ENCODE measurements around the gene ASB1. TPM values are rescaled to one million over a fixed set of nuclear protein-coding genes. Genes with fewer than 3 reads are reported as not detected.
"Not testable (repeated sequence)": the region's sequence is repeated elsewhere in the genome, so short reads cannot be mapped to it uniquely, and the experiment has no call there.

ASB1 gene
- total RNA-seq, 1 donor from 2014 or later: 35.2 TPM

DNA sequence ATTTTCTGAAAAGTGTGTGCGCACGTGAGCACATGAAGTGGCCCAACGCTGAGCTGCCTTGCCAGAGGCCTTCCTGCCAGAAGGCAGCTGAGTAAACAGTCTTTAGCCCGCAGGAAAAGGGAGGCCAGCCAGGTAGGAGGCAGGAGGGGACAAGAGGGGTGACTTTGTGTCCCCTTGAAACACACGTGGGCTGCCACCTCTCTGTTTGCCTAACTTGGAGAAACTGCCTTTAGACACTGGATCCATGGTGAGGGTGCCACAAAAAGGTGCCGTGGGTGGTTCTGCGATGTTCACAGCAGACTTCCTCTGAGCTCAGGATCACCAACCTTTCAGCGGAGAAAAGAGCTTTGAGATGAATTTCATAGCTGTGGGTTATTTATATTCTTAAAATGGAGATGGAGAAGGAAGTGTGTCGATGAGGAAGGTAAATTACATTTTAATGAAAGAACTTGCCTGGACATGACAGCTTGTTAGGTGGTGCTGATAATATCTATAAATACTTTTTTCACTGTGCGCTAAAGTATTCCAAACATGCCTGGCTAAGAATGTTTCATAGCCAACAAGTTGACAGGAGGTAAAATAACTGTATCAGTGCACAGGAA, 36.6 kb upstream of the ASB1 start:
- intact Hi-C loops (cut with micrococcal nuclease): no loop called here
- Mint-ChIP-seq H3K27ac (no peak overlapping the region), H3K4me1 (ENCODE audit: low read depth) (no peaks in the 10 kb centered on the region), H3K4me3 (no peak overlapping the region), H3K36me3 (ENCODE audit: low read depth) (no peaks in the 10 kb centered on the region), H3K9me3 (no peaks in the 10 kb centered on the region), H3K27me3 (ENCODE audit: insufficient read depth) (no peaks in the 10 kb centered on the region)
- DNase-seq (ENCODE audit: low spot score): no peak

DNA sequence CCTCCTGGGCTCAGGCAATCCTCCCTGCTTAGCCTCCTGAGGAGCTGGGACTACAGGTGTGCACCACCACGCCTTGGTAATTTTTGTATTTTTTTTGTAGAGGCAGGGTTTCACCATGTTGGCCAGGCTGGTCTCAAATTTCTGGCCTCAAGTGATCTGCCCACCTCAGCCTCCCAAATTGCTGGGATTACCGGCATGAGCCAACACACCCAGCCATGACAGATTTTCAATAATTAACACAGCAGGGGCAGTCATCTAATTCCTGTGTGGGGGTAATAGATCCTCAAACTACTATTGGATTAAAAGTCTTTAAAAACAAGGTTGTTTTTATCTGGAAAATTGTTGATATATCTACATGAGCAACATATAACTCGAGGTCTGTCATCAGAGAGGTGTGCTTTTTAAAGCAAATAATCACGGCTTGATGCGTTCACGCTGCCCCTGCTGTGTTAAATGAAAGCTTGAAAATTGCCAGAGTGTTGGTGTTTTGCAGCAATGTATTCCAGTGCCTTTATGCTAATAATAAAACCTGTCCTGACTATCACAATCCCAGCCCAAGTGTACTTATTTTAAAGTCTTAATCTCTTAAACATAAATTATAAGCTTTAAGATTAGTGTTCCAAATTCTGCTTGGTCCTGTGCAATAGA, 35.6 kb upstream of the ASB1 start:
- H3K36me3 Mint-ChIP-seq (ENCODE audit: low read depth): no peaks in the 10 kb centered on the region
- H3K4me3 Mint-ChIP-seq: no peak overlapping the region
- H3K27me3 Mint-ChIP-seq (ENCODE audit: insufficient read depth): no peaks in the 10 kb centered on the region
- no peak for DNase-seq (ENCODE audit: low spot score)
- no peaks in the 10 kb centered on the region for H3K9me3 Mint-ChIP-seq
- H3K4me1 Mint-ChIP-seq (ENCODE audit: low read depth): no peaks in the 10 kb centered on the region
- H3K27ac Mint-ChIP-seq: no peak overlapping the region
- intact Hi-C loops (cut with micrococcal nuclease): no loop called here

DNA sequence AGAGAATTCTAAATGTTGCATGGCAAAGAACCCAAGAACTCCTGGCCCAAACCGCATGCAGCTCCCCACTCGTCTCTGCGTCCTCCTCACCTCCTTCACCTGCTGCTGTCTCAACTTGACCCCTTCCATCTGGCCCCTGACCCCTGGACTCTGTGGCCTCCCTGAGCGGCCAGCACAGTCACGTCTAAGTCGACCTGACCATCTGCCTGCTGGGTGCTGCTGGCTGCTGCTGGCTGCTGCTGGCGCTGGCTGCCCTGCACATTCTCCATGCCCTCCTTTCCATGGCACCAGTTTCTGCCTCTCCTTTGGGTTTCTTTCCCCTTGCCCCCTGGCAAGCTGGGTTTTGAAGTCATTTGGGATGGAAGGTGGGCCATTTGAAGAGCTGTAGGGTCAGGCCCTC, 30.1 kb upstream of the ASB1 start:
- H3K27ac Mint-ChIP-seq: no peak overlapping the region
- no peaks in the 10 kb centered on the region for H3K27me3 Mint-ChIP-seq (ENCODE audit: insufficient read depth)
- no peaks in the 10 kb centered on the region for H3K36me3 Mint-ChIP-seq (ENCODE audit: low read depth)
- no peaks in the 10 kb centered on the region for H3K4me1 Mint-ChIP-seq (ENCODE audit: low read depth)
- H3K4me3 Mint-ChIP-seq: no peak overlapping the region
- no peaks in the 10 kb centered on the region for H3K9me3 Mint-ChIP-seq
- no peak for DNase-seq (ENCODE audit: low spot score)
- intact Hi-C loops (cut with micrococcal nuclease): no loop called here

DNA sequence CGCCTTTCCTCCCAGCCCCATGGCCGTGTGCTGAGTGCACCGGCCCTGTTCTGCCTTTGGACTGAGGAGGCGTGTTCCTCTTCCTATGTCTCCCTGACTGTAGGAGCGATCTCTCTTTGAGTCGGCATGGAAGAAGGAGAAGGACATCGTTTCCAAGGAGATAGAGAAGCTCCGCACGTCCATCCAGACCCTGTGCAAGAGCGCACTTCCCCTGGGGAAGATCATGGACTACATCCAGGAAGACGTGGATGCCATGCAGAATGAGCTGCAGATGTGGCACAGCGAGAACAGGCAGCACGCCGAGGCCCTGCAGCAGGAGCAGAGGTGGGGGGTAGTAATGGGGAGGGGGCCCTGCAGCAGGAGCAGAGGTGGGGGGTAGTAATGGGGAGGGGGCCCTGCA, 29.4 kb upstream of the ASB1 start:
- no peak overlapping the region for H3K4me3 Mint-ChIP-seq
- no peak overlapping the region for H3K27ac Mint-ChIP-seq
- H3K27me3 Mint-ChIP-seq (ENCODE audit: insufficient read depth): no peaks in the 10 kb centered on the region
- H3K36me3 Mint-ChIP-seq (ENCODE audit: low read depth): no peaks in the 10 kb centered on the region
- no peaks in the 10 kb centered on the region for H3K9me3 Mint-ChIP-seq
- H3K4me1 Mint-ChIP-seq (ENCODE audit: low read depth): no peaks in the 10 kb centered on the region
- no peak for DNase-seq (ENCODE audit: low spot score)
- intact Hi-C loops (cut with micrococcal nuclease): no loop called here

DNA sequence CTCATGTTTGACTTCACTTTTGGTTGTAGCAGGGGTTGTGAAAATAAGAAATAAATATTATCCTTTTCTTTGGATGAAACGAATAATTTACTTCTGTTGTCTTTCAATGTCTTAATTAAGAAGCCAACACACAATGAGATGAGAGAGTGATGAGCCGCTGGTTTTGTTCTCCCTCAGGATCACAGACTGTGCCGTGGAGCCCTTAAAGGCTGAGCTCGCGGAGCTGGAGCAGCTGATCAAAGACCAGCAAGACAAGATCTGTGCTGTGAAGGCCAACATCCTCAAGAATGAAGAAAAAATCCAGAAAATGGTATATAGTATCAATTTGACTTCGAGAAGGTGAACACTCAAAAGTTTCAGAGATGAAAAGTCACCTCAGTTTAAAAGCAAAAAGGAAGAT, 28.1 kb upstream of the ASB1 start:
- no peaks in the 10 kb centered on the region for H3K9me3 Mint-ChIP-seq
- no peaks in the 10 kb centered on the region for H3K36me3 Mint-ChIP-seq (ENCODE audit: low read depth)
- H3K4me1 Mint-ChIP-seq (ENCODE audit: low read depth): no peaks in the 10 kb centered on the region
- intact Hi-C loops (cut with micrococcal nuclease): no loop called here
- H3K27ac Mint-ChIP-seq: no peak overlapping the region
- H3K27me3 Mint-ChIP-seq (ENCODE audit: insufficient read depth): no peaks in the 10 kb centered on the region
- no peak overlapping the region for H3K4me3 Mint-ChIP-seq
- no peak for DNase-seq (ENCODE audit: low spot score)

DNA sequence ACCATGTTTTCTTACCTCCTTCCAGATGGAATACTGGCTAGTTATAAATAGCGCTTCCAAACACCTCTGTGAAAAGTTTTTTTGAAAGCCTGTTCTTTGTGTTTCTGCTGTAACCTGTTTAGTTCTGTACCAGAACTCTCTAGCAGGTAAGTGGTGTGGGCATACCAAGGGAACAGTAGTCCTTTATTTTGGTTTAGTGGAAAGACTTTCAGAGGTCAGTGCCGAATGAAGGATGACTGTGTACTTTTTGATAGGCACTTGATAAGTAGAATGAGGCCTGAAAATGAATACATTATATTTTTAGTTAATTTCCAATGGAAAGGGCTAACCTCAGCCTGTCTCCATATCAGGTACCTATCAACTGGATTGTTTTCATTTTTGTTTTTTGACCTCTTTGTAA, 27.6 kb upstream of the ASB1 start:
- Mint-ChIP-seq H3K27me3 (ENCODE audit: insufficient read depth) (no peaks in the 10 kb centered on the region), H3K9me3 (no peaks in the 10 kb centered on the region), H3K36me3 (ENCODE audit: low read depth) (no peaks in the 10 kb centered on the region), H3K4me1 (ENCODE audit: low read depth) (no peaks in the 10 kb centered on the region), H3K27ac (no peak overlapping the region), H3K4me3 (no peak overlapping the region)
- intact Hi-C loops (cut with micrococcal nuclease): no loop called here
- no peak for DNase-seq (ENCODE audit: low spot score)

DNA sequence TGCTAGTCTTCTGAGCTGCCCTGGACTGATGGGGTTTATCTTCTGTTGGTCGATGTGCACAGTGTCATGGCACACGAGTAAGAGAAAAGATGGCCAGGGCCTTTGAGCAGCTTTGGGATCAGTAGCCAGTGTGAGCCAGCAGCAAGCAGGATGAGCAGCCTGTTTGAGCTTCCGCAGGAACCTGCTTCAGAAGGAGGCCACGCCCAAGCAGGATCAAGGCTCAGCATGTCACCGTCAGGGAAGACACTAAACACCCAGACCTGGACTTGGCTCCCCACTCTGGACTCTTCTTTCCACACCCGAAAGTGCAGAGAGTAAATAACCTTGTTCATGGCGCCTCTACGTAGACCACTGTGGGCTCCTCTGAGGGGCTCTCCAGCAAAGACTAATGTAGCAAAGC, 25.2 kb upstream of the ASB1 start:
- Mint-ChIP-seq H3K9me3 (no peaks in the 10 kb centered on the region), H3K27ac (no peak overlapping the region), H3K4me1 (ENCODE audit: low read depth) (no peaks in the 10 kb centered on the region), H3K36me3 (ENCODE audit: low read depth) (no peaks in the 10 kb centered on the region), H3K4me3 (no peak overlapping the region), H3K27me3 (ENCODE audit: insufficient read depth) (no peaks in the 10 kb centered on the region)
- no peak for DNase-seq (ENCODE audit: low spot score)
- intact Hi-C loops (cut with micrococcal nuclease): no loop called here

DNA sequence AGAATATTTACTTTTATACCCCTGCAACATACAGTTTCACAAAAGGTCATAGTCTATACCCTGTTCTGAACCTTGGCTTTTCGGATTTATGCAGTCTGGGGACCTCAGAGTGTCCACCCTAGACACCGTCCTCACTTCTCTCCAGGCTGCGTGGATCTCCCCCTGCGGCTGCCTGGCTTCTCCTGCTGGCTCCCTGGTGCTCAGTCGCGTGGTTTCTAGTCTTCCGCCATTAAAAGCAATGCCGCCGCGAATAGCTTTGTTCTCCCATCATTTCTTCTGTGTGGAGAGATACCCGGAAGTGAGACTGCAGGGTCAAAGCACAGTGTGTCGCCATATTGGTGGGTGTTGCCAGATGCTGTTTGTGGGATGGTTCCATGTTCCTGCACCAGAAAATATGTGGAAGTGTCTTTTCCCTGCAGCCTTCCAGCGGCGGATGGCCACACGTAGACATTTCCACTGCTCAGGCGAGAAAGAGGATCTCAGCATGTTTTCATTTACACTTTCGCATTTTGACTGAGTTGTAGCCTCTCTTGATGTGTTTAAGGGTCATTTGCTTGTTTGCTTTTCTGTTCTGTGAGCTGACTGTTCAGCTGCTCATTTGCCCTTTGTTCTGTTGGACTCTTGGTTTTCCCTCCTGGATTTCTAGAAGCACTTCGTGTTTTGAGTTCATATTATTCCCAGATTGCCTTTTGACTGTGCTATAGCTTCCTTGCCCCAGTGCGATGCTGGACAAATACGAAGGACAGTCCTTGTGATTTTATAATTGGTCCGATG, 22.9 kb upstream of the ASB1 start:
- no peaks in the 10 kb centered on the region for H3K4me1 Mint-ChIP-seq (ENCODE audit: low read depth)

DNA sequence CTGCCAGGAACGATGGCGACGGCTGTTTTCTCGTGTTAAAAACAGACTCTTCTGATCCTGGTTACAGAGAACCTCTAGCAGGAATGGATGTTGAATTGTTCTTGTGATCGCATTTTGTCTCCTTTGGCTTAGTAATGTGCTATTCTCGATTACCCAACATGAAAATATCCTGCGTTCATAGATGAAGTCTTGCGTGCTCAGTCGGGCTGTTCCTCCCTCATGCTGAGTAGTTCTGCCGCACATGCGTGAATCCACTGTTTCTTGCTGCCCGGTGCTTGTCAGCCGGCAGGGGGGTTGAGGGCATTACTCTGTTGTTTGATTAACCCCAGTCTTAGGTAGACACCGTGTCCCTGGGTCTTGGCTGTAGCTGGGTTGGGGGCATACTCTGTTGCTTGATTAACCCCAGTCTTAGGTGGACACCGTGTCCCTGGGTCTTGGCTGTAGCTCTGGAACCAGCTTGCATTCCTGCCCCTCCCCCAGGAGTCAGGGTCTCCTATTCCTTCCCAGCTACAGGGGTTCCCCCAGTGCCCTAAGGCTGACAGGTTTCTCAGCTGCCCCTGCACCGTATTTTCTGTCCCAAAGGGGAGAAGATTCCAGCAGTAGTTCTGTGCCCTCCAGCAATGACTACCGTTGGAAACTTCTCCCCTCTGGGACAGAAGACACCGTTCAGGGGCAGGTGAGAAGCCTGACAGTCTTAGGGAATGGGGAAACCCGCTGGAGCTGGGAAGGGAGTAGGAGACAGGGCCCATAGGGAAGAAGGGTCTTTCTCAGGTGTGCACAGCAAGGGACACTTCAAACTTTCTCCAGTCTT, 22.1 kb upstream of the ASB1 start:
- no peak for DNase-seq (ENCODE audit: low spot score)
- Mint-ChIP-seq H3K9me3 (no peaks in the 10 kb centered on the region), H3K4me1 (ENCODE audit: low read depth) (no peaks in the 10 kb centered on the region), H3K27me3 (ENCODE audit: insufficient read depth) (no peaks in the 10 kb centered on the region), H3K27ac (no peak overlapping the region), H3K4me3 (no peak overlapping the region), H3K36me3 (ENCODE audit: low read depth) (no peaks in the 10 kb centered on the region)
- intact Hi-C loops (cut with micrococcal nuclease): no loop called here

More for the DNA sequence above, 22.9 kb upstream of the ASB1 start:
- Mint-ChIP-seq H3K36me3 (ENCODE audit: low read depth) (no peaks in the 10 kb centered on the region), H3K27ac (no peak overlapping the region), H3K27me3 (ENCODE audit: insufficient read depth) (no peaks in the 10 kb centered on the region), H3K4me3 (no peak overlapping the region), H3K9me3 (no peaks in the 10 kb centered on the region)
- intact Hi-C loops (cut with micrococcal nuclease): no loop called here
- no peak for DNase-seq (ENCODE audit: low spot score)

DNA sequence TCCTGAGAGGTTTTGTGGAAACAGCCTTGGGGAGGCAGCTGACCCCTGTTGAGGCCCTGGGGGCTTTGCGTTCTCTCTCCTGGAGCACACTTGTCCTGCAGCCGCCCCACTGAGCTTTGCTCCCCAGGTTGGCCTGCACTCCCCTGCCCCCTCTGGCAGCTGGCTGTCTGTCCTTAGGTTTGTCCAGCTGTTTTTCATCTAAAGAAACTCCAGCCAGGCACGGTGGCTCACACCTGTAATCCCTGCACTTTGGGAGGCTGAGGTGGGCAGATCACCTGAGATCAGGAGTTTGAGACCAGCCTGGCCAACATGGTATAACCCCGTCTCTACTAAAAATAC, 21.5 kb upstream of the ASB1 start:
- DNase-seq (ENCODE audit: low spot score); H3K9me3 Mint-ChIP-seq; H3K36me3 Mint-ChIP-seq (ENCODE audit: low read depth); H3K27me3 Mint-ChIP-seq (ENCODE audit: insufficient read depth); intact Hi-C loops (cut with micrococcal nuclease); H3K4me1 Mint-ChIP-seq (ENCODE audit: low read depth); H3K4me3 Mint-ChIP-seq; H3K27ac Mint-ChIP-seq: not testable (repeated sequence)

DNA sequence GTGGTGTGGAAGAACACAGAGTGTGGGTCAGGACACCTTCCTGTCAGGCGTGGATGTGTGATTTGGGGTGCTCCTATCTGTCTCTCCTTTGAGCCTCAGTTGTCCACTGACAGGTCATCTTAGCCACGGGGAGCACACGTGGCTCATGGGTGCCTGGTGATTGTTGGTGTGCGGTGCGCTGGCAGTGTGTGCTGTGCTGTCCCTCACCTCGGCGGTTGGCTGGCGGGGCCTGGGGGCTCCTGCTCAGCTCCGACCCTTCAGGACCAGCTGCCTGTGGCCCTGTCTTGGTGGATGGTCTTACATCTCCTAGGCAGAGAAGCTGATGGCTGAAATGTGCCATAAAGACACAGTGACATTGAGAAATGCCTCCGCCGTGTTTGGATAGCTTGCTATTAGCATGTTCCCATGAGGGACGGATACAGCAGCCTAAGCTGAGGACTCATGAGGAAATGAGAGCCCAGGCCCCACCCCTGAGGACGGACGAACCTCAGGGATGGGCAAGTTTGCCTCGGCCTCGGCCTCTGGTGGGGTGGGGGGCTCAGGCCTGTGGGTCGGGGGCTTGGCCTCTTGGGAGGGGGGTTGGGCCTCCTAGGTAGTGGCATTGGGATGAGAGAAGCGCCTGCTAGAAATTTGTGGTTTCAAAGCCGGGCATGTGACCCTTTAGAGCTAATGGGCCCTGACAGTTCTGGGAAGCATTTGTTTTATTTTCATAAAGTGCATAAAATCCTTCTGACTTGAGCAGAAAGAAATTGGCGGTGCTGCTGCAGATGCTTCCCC, 20.3 kb upstream of the ASB1 start:
- intact Hi-C loops (cut with micrococcal nuclease): no loop called here
- Mint-ChIP-seq H3K9me3 (no peaks in the 10 kb centered on the region), H3K4me3 (no peak overlapping the region), H3K27me3 (ENCODE audit: insufficient read depth) (no peaks in the 10 kb centered on the region), H3K4me1 (ENCODE audit: low read depth) (no peaks in the 10 kb centered on the region), H3K36me3 (ENCODE audit: low read depth) (no peaks in the 10 kb centered on the region), H3K27ac (no peak overlapping the region)
- DNase-seq (ENCODE audit: low spot score): no peak

DNA sequence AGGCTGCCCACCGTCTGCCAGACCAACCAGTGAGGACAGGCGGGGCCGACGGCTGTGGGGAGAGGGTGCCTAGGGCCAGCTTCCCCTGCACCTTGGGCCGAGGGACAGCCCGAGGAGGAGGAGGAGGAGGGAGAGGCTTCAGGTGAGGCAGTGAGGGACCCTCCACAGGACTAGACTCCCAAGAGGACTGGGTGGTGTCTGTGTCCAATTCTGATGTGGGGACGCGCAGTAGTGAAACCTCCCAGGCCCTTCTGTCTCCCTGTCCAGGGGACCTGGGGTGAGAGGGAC, 19.8 kb upstream of the ASB1 start:
- no peak overlapping the region for H3K4me3 Mint-ChIP-seq
- DNase-seq (ENCODE audit: low spot score): no peak

More for the DNA sequence above, 19.8 kb upstream of the ASB1 start:
- Mint-ChIP-seq H3K36me3 (ENCODE audit: low read depth) (no peaks in the 10 kb centered on the region), H3K9me3 (no peaks in the 10 kb centered on the region), H3K27ac (no peak overlapping the region), H3K27me3 (ENCODE audit: insufficient read depth) (no peaks in the 10 kb centered on the region), H3K4me1 (ENCODE audit: low read depth) (no peaks in the 10 kb centered on the region)
- intact Hi-C loops (cut with micrococcal nuclease): no loop called here

Measured in activated T-helper 1 cell treated with anti-CD3 and anti-CD28 coated beads, Interleukin-12 subunit alpha, Interleukin-12 subunit beta, Interleukin-2, Interleukin-4 antibody, amounts not matched to agents 30 ng/mL and 10 ng/mL and 1 ng/mL, durations not matched to agents 14 hours and 24 hours and 36 hours (primary cell).